Measurements from ENCODE around the gene HIGD2A. TPM values are rescaled to one million over a fixed set of nuclear protein-coding genes. Genes with fewer than 3 reads are reported as not detected.

Gene HIGD2A
- total RNA-seq, 1 donor from 2014 or later: 102 TPM

DNA sequence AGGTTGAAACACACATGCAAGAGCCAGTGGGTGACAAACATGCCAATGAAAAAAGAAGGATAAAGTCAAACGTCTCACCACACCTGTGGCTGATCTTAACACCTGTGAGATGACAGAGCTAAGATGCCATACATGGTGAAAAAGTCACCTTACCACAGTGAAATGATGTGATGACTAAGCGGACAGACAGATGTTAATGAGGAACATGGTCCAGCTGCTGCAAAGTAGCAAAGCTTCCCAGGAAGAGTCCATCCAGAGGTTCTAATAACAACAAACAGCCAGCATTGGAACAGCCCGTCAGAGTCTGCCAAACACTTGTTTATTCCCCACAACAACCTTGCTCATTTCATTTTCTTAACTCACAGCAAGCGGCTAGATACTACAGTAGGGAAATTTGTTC is 28.9 kb upstream of the HIGD2A start:
- H3K4me1 ChIP-seq: peaks cover 25% of the 10 kb centered on the region
- H3K4me3 ChIP-seq: no peak overlapping the region
- H3K27ac ChIP-seq: no peak overlapping the region
- ATAC-seq (no peak), DNase-seq (no peak)
- H3K9me3 ChIP-seq: no peaks in the 10 kb centered on the region
- H3K27me3 ChIP-seq (ENCODE audit: low read depth): no peaks in the 10 kb centered on the region
- peaks cover 46% of the 10 kb centered on the region for H3K36me3 ChIP-seq
- intact Hi-C loops (cut with DNase I): no loop called here
- TF ChIP-seq, protein P1, sequence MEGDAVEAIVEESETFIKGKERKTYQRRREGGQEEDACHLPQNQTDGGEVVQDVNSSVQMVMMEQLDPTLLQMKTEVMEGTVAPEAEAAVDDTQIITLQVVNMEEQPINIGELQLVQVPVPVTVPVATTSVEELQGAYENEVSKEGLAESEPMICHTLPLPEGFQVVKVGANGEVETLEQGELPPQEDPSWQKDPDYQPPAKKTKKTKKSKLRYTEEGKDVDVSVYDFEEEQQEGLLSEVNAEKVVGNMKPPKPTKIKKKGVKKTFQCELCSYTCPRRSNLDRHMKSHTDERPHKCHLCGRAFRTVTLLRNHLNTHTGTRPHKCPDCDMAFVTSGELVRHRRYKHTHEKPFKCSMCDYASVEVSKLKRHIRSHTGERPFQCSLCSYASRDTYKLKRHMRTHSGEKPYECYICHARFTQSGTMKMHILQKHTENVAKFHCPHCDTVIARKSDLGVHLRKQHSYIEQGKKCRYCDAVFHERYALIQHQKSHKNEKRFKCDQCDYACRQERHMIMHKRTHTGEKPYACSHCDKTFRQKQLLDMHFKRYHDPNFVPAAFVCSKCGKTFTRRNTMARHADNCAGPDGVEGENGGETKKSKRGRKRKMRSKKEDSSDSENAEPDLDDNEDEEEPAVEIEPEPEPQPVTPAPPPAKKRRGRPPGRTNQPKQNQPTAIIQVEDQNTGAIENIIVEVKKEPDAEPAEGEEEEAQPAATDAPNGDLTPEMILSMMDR (IDR thresholded peaks at IDR 0.05): no peak

DNA sequence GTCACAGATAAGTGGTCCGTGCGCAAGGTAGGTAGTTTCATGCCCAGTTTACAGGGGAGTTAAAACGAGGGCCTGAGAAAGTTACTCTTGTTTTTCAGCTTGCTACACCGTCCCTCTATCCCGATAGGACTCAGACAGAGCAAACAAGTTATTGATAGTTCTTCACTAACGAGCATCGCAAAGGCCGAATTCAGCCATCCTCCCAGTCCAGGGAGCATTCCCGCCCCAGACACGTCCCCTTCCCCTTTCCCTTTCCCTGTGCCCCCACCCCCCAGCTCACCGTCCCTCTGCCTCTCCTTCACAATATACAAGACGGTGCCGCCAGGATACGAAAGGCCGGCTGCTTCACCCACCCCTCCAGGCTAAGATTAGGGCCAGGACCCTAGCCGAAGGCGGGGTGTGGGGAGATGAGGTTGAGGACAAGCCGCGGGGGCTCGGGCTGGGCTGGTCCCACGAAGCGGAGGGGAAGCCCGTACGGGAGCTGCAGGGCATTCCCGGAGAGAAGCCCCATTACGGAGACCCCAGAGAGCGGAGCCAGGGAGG is 27.6 kb upstream of the HIGD2A start:
- H3K4me1 ChIP-seq: peaks cover 31% of the 10 kb centered on the region
- ATAC-seq: peak; percentile 10 to 20
- no peak for DNase-seq

DNA sequence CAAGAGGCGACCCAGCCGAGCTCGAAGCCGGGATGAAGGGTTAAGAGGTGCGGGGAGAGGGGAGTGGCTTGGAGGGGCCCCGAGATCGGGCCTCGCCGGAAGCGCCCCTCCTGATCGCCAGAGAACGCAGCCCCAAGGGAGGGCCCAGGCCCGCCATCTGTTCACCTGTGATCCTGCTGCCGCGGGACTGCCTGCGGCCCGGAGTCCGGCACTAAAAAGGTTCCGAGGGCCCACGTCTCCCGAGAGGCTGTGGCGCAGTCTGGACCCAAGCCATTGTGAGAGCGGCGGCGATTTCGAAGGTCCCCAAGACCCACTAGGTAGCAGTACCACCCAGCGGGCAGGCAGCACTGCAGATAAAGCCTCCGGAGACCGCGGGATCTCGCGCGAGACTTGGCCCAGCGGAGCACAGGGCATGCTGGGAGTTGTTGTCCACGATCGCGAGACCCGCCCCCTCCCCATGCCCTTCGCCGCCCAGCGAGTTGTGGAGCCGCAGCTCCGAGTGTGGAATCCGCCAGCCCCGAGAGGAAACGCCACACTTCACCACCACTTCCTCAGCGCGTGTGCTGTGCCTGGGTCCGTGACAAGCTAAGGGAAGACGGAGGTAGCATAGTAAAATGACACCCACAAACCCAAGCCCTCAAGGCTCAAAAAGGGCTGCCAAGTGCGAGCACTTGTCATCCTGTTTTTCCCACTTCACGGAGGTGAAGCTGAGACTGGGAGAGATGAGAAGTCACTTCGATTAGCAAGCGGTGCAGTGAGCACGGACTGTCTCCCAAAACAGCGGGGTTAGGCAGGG is 26.9 kb upstream of the HIGD2A start, which contains the start of gene KIAA1191:
TSS of gene KIAA1191 (minus strand) at position 328 of the 796 bp plus-strand sequence. CDS start 2,256 bp downstream, outside the sequence.
- H3K27ac ChIP-seq: peak within 1 kb of the TSS; percentile 83
- H3K27me3 ChIP-seq (ENCODE audit: low read depth): no peaks in the 10 kb centered on the region
- H3K4me3 ChIP-seq: peak within 1 kb of the TSS; percentile 94
- peaks cover 36% of the 10 kb centered on the region for H3K4me1 ChIP-seq
- ATAC-seq (peak; percentile 98), DNase-seq (peak; percentile 98)
- no peaks in the 10 kb centered on the region for H3K9me3 ChIP-seq
- intact Hi-C loops (cut with DNase I): no loop called here
- peaks cover 26% of the 10 kb centered on the region for H3K36me3 ChIP-seq
- TF ChIP-seq, protein P1 (IDR thresholded peaks at IDR 0.05): peak; percentile 34

More for the DNA sequence above, 27.6 kb upstream of the HIGD2A start:
- TF ChIP-seq, protein P1 (IDR thresholded peaks at IDR 0.05): no peak
- Histone ChIP-seq H3K4me3 (peak overlapping the region; percentile 94), H3K9me3 (no peaks in the 10 kb centered on the region), H3K36me3 (peaks cover 33% of the 10 kb centered on the region), H3K27me3 (ENCODE audit: low read depth) (no peaks in the 10 kb centered on the region), H3K27ac (peak overlapping the region; percentile 83)
- intact Hi-C loops (cut with DNase I): no loop called here

DNA sequence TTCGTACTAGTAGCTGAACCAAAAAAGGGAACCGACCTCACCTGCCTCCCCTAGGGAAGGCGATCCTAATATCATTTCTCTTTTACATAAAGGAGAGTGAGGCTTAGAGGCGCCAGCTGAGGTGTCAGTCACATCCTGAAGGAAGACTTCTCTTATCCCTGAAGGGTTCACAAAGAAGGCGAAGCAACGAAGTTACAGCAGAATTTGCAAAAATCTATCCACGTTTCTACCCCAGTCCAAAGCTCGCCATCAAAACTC is 26.4 kb upstream of the HIGD2A start:
- H3K27me3 ChIP-seq (ENCODE audit: low read depth): no peaks in the 10 kb centered on the region
- DNase-seq: no peak
- peak overlapping the region; percentile 83 for H3K27ac ChIP-seq
- H3K36me3 ChIP-seq: peaks cover 21% of the 10 kb centered on the region
- H3K4me1 ChIP-seq: peaks cover 36% of the 10 kb centered on the region
- TF ChIP-seq, protein P1 (IDR thresholded peaks at IDR 0.05): no peak
- intact Hi-C loops (cut with DNase I): no loop called here
- peak overlapping the region; percentile 94 for H3K4me3 ChIP-seq
- ATAC-seq: no peak
- H3K9me3 ChIP-seq: no peaks in the 10 kb centered on the region

DNA sequence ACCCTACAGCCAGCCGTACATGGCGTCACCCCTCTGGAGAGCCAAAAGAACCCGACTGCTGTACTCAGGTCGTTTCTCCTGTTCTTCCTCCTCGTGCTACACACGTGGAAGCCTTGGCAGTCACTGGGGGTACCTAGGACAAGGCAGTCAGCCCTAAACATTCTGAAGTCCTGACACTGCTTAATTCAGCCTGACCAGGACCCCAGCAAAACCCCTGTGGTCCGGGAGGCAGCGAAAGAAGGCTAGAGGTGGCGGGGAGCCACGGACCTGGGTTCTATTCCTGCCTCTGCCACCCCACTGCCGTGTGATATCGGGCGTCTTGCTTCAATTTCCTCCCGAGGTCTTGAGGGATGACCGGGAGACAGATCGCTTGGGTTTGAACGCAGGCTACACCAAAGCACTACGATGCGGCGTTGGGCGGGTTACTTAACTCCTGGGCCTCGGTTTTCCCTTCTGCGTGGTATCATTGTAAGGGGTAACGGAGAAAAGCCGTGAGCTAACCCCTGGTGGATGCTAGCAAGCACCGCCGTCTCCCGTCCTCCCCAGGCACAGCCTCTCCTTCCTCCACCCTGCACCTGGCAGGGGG is 23.7 kb upstream of the HIGD2A start:
- Histone ChIP-seq H3K36me3 (peaks cover 9% of the 10 kb centered on the region), H3K4me1 (peaks cover 29% of the 10 kb centered on the region), H3K27ac (peak overlapping the region; percentile 71), H3K27me3 (ENCODE audit: low read depth) (no peaks in the 10 kb centered on the region), H3K9me3 (no peaks in the 10 kb centered on the region), H3K4me3 (peak overlapping the region; percentile 89)
- DNase-seq (no peak), ATAC-seq (no peak)
- intact Hi-C loops (cut with DNase I): no loop called here
- TF ChIP-seq, protein P1 (IDR thresholded peaks at IDR 0.05): no peak
